Stimulated activated CD8-positive, alpha-beta memory T cell treated with anti-CD3 and anti-CD28 coated beads, Interleukin-7, amount 100 ng/mL, for 4 hours (primary cell): ENCODE measurements around the gene EFCAB10.

Experiments
- DNase-seq, 2 donors: peaks; one replicate each; pipeline ENCODE4 v3.0.0-alpha.2; 2020; ENCODE audit warnings: low read depth in 2 of 2

The EFCAB10 gene, protein sequence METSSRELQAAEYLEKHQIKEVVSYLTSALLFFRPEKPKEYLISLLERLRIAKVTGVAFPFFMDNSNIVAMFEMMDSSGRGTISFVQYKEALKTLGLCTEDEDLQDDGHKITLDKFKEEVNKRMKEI

DNA sequence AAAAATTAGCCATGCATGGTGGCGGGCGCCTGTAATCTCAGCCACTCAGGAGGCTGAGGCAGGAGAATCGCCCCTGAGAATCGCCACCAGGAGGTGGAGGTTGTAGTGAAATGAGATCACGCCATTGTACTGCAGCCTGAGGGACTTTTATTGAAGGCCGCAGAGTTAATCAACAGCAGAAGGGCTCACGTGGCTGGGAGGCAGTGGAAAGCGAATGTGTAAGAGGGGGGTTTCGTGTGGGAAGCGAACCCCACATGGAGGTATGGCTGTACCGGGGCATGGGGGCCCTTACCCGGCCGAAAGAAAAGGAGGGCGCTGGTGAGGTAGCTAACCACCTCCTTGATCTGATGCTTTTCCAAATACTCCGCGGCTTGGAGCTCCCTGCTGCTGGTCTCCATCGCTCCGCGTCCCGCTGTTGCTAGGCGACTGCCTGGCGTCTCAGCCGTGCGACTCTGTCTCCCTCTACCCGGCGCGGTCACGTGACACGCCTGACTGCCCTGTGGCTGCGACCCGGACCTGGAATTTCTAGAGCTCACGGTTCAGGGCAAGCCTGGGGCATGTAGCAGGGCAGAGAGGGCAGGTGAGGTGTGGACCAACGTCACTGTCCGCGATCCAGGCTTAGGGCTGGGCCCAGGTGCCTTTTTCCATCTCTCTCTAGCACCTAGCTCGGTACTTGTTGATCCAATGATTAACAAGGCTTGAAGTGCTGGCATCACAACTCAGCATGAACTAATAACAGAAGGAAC is at the start of gene EFCAB10:
EFCAB10 (minus strand) TSS at position 428 of the 746 bp plus-strand sequence; CDS start at position 398, 30 bp downstream.
- DNase-seq, result peak in 1 of 2 donors; percentile 7

- DNase-seq, result no peak
Observed at GRCh38 chr7:105625986-105626385, 44.7 kb upstream of the EFCAB10 start.

DNA sequence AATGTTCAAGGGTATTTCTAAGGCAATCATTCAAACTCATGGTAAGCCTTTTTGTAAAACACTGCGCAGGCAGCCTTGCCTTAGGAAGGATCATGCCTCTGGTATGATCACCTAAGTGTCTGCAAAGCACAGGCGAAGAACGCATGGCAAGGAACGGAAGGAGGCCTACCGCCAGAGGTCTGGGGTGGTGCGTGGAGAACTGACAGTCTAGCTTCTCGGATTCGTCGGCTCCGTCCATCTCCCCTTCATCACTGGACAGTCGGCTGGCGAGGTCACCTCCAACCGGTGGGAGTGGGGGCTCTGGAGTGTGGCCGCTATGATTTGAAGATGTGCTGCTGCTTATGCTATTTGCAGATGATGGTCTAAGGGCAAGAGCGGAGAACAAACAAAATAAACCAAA is 42.6 kb upstream of the EFCAB10 start:
- DNase-seq, result no peak

DNA sequence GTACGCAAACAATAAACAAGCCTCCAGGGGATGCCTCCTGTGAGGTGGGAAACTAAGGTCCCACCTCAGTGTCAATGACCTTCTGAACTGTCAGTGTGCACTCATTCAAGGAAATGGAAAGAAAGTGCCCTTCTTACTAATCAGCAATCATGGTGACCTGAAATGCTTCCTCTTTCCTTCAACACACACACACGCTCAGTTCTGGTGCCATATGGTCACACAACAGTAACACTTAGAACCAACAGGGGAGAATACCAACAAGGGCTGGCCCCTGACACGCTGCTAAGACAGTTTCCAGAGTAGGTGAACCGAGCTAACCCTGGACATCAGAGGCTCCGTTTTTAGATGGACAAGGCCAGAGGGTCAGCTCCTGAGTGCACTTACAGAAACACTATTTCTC is 42.1 kb upstream of the EFCAB10 start:
- no peak for DNase-seq

GRCh38 chr7:105622106-105622731 is 40.9 kb upstream of the EFCAB10 start:
- DNase-seq, result no peak

DNA sequence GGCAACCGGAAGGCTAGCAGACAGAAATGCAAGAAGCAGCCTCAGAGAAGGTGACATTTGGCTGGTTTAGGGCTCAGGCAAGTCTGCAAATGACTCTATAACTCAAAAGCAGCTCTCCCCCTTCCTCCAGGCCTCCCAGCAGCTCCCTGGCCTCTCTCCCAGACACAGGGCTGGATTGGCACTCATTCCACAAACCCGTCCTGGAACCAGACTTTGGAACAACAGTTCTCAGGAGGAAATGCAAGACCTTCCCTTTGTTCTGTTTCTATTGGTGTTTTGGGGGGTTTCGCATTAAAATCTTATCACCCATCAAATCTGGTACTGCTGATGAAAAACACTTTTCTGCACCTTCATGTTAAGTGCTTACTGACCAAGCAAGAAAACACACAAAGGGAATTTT is 40.3 kb upstream of the EFCAB10 start:
- DNase-seq, result no peak

- DNase-seq, result no peak
Observed at GRCh38 chr7:105621176-105621575, 39.9 kb upstream of the EFCAB10 start.

GRCh38 chr7:105619590-105619989 is 38.3 kb upstream of the EFCAB10 start:
- no peak for DNase-seq

- no peak for DNase-seq
Observed at GRCh38 chr7:105618016-105618296, 36.7 kb upstream of the EFCAB10 start.

- no peak for DNase-seq
Observed at GRCh38 chr7:105617280-105618015, 36.2 kb upstream of the EFCAB10 start.

GRCh38 chr7:105614341-105614840 is 33.1 kb upstream of the EFCAB10 start:
- no peak for DNase-seq

DNA sequence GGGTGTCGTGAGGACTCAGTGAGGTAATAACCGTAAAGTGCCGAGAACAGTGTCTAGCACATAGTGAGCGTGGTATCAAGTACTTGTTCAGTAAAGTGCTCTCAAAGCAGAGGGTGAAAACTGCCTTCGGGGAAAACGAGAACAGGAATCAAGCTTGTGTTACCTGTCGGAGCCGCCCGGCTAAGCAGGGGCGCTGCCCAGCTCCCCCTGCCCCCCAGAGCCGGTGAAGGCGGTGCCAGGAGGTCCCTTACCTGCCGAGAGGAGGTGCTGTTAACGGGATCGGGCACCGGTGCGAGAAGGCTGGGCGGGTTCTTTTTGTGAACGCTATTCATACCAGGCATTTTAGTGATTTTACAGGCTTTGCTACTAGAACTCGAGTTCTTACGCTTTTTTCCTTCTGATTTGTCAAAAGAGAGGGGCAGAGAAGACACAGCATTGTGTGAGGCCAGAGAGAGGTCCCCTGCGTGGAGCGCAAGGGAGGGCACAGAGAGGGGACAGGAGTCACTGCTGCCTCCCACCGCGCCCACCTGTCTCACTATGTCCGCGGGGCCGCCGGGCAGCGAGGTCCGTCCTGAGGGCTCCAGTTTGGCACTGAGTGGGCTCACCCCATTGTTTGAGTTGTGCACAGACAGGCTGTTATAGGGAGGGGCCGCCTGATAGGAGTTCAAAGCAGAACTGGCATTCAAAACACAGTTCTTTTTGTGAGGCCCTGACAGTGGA is 32.5 kb upstream of the EFCAB10 start:
- DNase-seq, result no peak

- DNase-seq, result no peak
Observed at GRCh38 chr7:105612806-105613205, 31.5 kb upstream of the EFCAB10 start.

- no peak for DNase-seq
Observed at GRCh38 chr7:105611856-105612775, 30.8 kb upstream of the EFCAB10 start.

DNA sequence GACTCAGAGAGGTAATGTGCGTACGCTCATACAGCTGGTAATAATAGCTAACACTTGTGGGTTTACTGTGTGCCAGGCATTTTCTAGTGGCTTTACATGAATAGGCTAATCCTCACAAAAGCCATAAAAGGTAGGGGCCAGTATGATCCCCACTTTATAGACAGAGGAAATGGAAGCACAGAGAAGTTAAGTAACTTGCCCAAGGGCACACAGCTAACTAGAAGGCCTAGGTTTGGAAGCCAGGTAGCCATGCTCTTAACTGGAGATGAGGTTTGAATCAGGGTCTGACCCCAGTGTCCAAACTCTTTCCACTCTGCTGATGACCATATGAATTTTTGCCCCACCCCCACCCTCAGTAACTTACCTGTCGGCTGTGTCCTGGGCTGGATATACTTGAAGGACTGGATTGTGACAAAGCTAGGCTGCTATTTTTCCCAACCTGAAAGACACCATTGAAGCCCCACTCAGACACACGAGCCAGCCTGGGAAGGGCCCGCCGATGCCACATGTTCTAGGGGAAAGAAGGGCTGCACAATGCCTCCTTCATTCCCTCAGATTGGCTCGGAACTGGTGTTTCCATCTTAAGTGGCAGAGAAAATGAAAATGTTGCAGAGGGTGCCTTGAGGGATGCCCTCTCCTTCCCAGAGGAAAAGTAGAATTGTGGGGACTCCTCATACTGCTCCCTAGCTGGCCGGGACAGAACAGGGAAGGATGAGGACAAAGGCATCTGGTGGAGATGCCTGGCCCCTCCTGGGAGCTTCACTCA is 29.1 kb upstream of the EFCAB10 start:
- no peak for DNase-seq

DNA sequence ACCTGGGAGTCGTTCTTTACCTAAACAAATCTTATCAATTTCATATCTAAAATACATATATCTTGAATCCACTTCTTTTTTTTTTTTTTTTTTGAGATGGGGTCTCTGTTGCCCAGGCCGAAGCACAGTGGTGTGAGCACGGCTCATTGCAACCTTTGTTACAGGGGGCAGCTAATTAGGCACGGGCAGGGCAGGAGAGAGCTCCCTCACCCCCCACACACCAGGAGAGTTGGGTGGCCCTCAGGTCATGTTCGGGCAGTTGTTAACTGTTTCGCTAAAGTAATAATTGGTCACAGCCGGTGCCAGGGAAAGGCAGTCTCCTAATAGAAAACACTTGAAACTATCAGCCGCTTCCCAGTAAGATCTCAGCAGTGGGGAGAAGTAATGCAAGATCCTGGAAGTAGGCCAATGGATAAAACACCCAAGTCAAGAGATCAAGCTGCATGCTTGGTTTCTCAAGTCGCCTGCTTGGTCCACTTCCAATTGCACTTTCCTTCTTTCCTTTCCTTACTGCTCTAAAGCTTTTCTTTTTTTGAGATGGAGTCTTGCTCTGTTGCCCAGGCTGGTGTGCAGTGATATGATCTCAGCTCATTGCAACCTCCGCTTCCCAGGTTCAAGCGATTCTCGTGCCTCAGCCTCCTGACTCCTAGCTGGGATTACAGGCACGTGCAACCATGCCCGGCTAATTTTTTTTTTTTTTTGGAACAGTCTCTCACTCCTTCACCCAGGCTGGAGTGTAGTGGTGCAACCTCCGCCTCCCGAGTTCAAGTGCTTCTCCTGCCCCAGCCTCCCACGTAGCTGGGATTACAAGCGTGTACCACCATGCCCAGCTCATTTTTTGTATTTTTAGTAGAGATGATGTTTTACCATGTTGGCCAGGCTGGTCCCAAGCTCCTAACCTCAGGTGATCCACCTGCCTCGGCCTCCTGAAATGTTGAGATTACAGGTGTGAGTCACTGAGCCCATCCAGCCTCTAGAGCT is 21.3 kb upstream of the EFCAB10 start:
- DNase-seq, result no peak

GRCh38 chr7:105600720-105601550 is 19.6 kb upstream of the EFCAB10 start:
- DNase-seq, result no peak

GRCh38 chr7:105599551-105599950 is 18.3 kb upstream of the EFCAB10 start:
- no peak for DNase-seq
